GM12874 (cell line): ENCODE results near the gene PLEKHH3.

Experiments used
- TF ChIP-seq, protein P1 (sequence below): IDR thresholded peaks from 2 replicates; pipeline ENCODE4 v1.5.1; 2011; ENCODE audit warnings: low read depth, mild to moderate bottlenecking, control low read depth, low read length, moderate library complexity; ENCODE audit not compliant: insufficient read depth

PLEKHH3 gene

DNA sequence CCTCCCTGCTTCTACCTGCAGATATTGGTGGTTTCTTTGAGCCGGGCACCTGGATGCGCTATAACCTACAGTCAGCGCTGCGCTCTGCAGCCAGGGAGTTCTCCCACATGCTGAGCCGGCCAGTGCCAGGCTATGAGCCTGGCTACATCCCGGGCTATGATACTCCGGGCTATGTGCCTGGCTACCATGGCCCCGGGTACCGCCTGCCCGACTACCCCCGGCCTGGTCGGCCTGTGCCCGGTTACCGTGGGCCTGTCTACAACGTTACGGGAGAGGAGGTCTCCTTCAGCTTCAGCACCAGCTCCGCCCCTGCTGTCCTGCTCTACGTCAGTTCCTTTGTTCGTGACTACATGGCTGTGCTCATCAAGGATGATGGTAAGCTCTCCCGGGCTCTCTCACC is 18.7 kb upstream of the PLEKHH3 start:
- TF ChIP-seq, protein P1, sequence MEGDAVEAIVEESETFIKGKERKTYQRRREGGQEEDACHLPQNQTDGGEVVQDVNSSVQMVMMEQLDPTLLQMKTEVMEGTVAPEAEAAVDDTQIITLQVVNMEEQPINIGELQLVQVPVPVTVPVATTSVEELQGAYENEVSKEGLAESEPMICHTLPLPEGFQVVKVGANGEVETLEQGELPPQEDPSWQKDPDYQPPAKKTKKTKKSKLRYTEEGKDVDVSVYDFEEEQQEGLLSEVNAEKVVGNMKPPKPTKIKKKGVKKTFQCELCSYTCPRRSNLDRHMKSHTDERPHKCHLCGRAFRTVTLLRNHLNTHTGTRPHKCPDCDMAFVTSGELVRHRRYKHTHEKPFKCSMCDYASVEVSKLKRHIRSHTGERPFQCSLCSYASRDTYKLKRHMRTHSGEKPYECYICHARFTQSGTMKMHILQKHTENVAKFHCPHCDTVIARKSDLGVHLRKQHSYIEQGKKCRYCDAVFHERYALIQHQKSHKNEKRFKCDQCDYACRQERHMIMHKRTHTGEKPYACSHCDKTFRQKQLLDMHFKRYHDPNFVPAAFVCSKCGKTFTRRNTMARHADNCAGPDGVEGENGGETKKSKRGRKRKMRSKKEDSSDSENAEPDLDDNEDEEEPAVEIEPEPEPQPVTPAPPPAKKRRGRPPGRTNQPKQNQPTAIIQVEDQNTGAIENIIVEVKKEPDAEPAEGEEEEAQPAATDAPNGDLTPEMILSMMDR, result no peak

DNA sequence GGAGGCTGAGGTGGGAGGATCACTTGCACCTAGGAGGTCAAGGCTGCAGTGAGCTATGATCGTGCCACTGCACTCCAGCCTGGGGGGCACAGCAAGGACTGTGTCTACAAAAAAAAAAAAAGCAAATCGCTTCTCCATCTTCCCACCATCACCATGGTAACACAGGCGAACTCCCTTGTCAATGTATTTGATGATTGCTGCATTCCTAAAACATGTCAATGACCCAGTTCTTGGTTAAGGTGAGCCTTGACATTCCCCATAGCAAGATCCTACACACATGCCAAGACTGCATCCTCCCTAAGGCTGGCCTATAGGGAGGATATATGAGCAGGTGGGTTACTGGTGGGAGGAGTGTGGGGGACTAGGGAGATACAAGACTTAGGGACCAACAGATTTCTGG is 17.7 kb upstream of the PLEKHH3 start:
- TF ChIP-seq, protein P1, result no peak

DNA sequence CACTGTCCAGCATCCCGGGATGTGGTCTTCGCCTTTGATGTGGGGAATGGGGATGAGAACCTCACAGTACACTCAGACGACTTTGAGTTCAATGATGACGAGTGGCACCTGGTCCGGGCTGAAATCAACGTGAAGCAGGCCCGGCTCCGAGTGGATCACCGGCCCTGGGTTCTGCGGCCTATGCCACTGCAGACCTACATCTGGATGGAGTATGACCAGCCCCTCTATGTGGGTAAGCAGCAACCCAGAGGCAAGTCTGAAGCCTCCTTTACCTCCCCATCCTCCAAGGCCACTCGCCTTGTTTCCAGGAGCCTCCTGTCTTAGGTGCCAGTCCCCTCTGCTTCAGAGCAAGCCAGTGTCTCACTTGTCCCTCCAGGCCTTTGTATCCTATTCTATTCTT is 15.7 kb upstream of the PLEKHH3 start:
- TF ChIP-seq, protein P1, result no peak

DNA sequence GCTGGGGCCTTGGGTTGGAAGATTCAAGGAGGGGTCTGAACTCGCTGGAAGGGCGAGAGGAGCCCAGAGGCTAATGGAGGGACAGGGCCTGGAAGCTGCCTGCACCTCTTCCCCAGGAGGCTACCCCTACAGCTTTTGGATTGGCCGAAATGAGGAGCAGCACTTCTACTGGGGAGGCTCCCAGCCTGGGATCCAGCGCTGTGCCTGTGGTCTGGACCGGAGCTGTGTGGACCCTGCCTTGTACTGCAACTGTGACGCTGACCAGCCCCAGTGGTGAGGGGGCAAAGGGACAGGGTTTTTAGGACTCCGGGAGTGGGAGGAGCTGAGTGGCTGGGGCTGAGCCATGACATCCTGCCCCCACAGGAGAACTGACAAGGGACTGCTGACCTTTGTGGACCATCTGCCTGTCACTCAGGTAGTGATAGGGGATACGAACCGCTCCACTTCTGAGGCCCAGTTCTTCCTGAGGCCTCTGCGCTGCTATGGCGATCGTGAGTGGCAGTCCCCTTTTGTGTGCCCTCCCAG is 14.3 kb upstream of the PLEKHH3 start:
- TF ChIP-seq, protein P1, result no peak

DNA sequence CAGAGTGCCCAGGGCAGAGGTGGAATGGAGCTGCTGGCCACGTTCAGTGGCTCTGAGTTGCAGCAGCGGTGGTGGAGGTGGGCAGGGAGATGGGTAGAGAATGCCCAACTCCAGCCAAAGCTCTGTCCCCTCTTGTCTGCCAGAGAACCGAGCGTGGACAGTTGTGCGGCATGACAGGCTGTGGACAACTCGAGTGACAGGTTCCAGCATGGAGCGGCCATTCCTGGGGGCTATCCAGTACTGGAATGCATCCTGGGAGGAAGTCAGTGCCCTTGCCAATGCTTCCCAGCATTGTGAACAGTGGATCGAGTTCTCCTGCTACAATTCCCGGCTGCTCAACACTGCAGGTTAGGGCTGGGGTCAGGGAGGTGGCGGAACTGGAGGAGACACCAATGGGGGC is 13.8 kb upstream of the PLEKHH3 start:
- TF ChIP-seq, protein P1, result no peak

DNA sequence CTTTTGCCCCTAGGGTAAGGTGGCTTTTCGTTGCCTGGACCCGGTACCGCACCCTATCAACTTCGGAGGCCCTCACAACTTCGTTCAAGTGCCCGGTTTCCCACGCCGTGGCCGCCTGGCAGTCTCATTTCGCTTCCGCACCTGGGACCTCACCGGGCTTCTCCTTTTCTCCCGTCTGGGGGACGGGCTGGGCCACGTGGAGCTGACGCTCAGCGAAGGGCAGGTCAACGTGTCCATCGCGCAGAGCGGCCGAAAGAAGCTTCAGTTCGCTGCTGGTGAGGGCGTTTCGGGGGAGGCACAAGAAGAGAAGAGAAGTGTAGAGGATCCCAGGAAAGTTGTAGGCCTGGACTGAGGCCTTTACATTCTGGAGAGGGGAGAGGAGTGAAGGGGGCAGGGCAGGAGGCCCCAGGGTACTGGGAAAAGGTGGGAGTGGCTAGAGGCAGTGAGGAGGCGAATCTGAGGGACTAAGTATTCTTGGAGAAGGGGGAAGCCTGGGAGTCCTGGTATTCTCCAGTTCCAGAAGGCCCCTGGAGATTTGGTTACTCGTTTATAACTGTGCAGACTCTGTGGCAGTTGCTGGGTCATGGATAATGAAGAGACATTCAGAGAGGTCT is 11.0 kb upstream of the PLEKHH3 start:
- TF ChIP-seq, protein P1, result no peak

DNA sequence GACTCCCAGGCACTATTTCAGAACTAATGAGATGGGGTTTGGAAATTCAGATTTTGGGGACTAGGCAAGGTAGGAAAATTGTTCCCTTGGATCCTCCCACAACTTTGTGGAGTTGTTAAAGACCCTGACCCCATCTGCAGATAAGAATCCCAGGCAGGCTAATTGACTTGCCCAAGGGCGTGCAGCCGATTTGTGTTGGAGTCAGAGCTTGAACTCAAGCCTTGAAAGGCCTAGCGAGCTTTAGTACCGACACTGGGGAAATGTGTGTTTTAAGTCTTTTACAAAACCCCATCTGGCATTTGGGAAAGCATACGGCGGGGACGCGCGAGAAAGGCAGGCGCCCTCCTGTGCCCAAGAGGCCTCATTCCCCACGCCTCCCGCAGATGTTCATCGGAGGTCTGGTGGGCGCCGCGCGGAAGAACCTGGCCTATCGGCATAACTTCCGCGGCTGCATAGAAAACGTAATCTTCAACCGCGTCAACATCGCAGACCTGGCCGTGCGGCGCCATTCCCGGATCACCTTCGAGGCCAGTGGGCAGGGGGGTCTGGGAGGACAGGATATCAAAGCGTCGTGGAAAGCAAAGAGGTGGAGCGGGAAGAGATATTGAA is 9.8 kb upstream of the PLEKHH3 start:
- TF ChIP-seq, protein P1, result no peak
